ENCODE data around the gene MBNL2. TPM values are rescaled to one million over a fixed set of nuclear protein-coding genes. Genes with fewer than 3 reads are reported as not detected.

MBNL2 gene
- total and polyA plus RNA-seq, 4 experiments from 2014 or later = 20.1 to 36.2 (median 28.3) TPM

GRCh38 chr13:97220151-97220900 is 1.8 kb upstream of the MBNL2 start:
- CTCF ChIA-PET (ENCODE audit: partially characterized antibody) = interaction anchor here (1.3 kb wide), 1 partner anchor 8 kb away, joined by 3 read pairs; no protein-coding TSS in a partner anchor
- H3K36me3 Mint-ChIP-seq = peaks cover 0 to 18% of the 10 kb centered on the region in 2 donors

GRCh38 chr13:97221046-97221445 is 1.1 kb upstream of the MBNL2 start:
- Mint-ChIP-seq H3K9me3 (no peaks in the 10 kb centered on the region), H3K27ac (peak overlapping the region in 3 of 7 donors; percentile 93 to 98 (median 96)), H3K27me3 (no peaks in the 10 kb centered on the region), H3K4me3 (no peak overlapping the region), H3K36me3 (peaks cover 0 to 18% of the 10 kb centered on the region in 2 donors), H3K4me1 (peaks cover 22 to 48% (median 28%) of the 10 kb centered on the region in 4 donors)
- DNase-seq = no peak
- CTCF ChIA-PET (ENCODE audit: partially characterized antibody) = no interaction called here
- intact Hi-C loops (cut with micrococcal nuclease) = loop anchor here (5.0 kb wide), 1 partner anchor 756 kb away; no protein-coding TSS in a partner anchor
- H3K27me3 ChIP-seq (ENCODE audit: insufficient read depth, low read length) = no peaks in the 10 kb centered on the region
- POLR2A ChIA-PET (ENCODE audit: partially characterized antibody) = interaction anchor here (6.5 to 7.0 kb wide), 2 partner anchors 11 to 213 kb away, joined by 61 to 85 read pairs; partner anchors contain the start of gene RAP2A
- H3K27ac ChIP-seq (ENCODE audit: low read depth, low read length) = no peak overlapping the region
- H3K4me1 ChIP-seq (ENCODE audit: insufficient read depth, low read length) = peaks cover 32% of the 10 kb centered on the region
- H3K36me3 ChIP-seq (ENCODE audit: insufficient read depth, low read length) = no peaks in the 10 kb centered on the region
- no peak overlapping the region for H3K4me3 ChIP-seq (ENCODE audit: low read length in 2 of 2)
- no peaks in the 10 kb centered on the region for H3K9me3 ChIP-seq (ENCODE audit: control insufficient read depth in 1 of 2, low read length in 2 of 2)

More at GRCh38 chr13:97220151-97220900, 1.8 kb upstream of the MBNL2 start:
- Mint-ChIP-seq H3K27me3 (no peaks in the 10 kb centered on the region), H3K27ac (peak overlapping the region in 4 of 7 donors; percentile 4 to 62 (median 14)), H3K4me1 (peaks cover 23 to 48% (median 27%) of the 10 kb centered on the region in 4 donors), H3K9me3 (no peaks in the 10 kb centered on the region), H3K4me3 (peak overlapping the region in 1 of 8 donors; percentile 1)
- Histone ChIP-seq H3K4me3 (ENCODE audit: low read length in 2 of 2) (no peak overlapping the region), H3K27ac (ENCODE audit: low read depth, low read length) (no peak overlapping the region), H3K9me3 (ENCODE audit: control insufficient read depth in 1 of 2, low read length in 2 of 2) (no peaks in the 10 kb centered on the region), H3K27me3 (ENCODE audit: insufficient read depth, low read length) (no peaks in the 10 kb centered on the region), H3K4me1 (ENCODE audit: insufficient read depth, low read length) (peaks cover 32% of the 10 kb centered on the region), H3K36me3 (ENCODE audit: insufficient read depth, low read length) (no peaks in the 10 kb centered on the region)
- DNase-seq = no peak
- POLR2A ChIA-PET (ENCODE audit: partially characterized antibody) = interaction anchor here (2.0 kb wide), 1 partner anchor 213 kb away, joined by 9 read pairs; the partner anchor contains the start of gene RAP2A
- intact Hi-C loops (cut with micrococcal nuclease) = loop anchor here (5.0 kb wide), 1 partner anchor 757 kb away; no protein-coding TSS in a partner anchor

GRCh38 chr13:97221466-97221865 is 667 bp upstream of the MBNL2 start:
- CTCF ChIA-PET (ENCODE audit: partially characterized antibody) = interaction anchor here (3.1 to 7.8 kb wide), 3 partner anchors 9 to 111 kb away, joined by 11 to 72 read pairs (median 13); no protein-coding TSS in a partner anchor
- Mint-ChIP-seq H3K4me3 (peak overlapping the region in 1 of 8 donors; percentile 96), H3K4me1 (peaks cover 22 to 48% (median 30%) of the 10 kb centered on the region in 4 donors), H3K9me3 (no peaks in the 10 kb centered on the region), H3K27ac (peak overlapping the region in 6 of 7 donors; percentile 45 to 98 (median 96)), H3K27me3 (no peaks in the 10 kb centered on the region), H3K36me3 (peaks cover 0 to 18% of the 10 kb centered on the region in 2 donors)
- Histone ChIP-seq H3K27ac (ENCODE audit: low read depth, low read length) (peak overlapping the region; percentile 90), H3K4me1 (ENCODE audit: insufficient read depth, low read length) (peaks cover 35% of the 10 kb centered on the region), H3K36me3 (ENCODE audit: insufficient read depth, low read length) (no peaks in the 10 kb centered on the region), H3K9me3 (ENCODE audit: control insufficient read depth in 1 of 2, low read length in 2 of 2) (no peaks in the 10 kb centered on the region), H3K4me3 (ENCODE audit: low read length in 2 of 2) (peak overlapping the region in 1 of 2 donors; percentile 76), H3K27me3 (ENCODE audit: insufficient read depth, low read length) (no peaks in the 10 kb centered on the region)
- no peak for DNase-seq
- POLR2A ChIA-PET (ENCODE audit: partially characterized antibody) = interaction anchor here (1.3 to 7.0 kb wide), 4 partner anchors 7 to 213 kb away, joined by 4 to 85 read pairs (median 32); partner anchors contain the start of gene RAP2A
- intact Hi-C loops (cut with micrococcal nuclease) = loop anchor here (5.0 kb wide), 1 partner anchor 756 kb away; no protein-coding TSS in a partner anchor

- no peaks in the 10 kb centered on the region for H3K9me3 ChIP-seq (ENCODE audit: control insufficient read depth in 1 of 2, low read length in 2 of 2)
- no peaks in the 10 kb centered on the region for H3K36me3 ChIP-seq (ENCODE audit: insufficient read depth, low read length)
- intact Hi-C loops (cut with micrococcal nuclease) = loop anchor here (2.0 to 5.0 kb wide), 2 partner anchors 16 to 754 kb away; no protein-coding TSS in a partner anchor
- H3K27ac Mint-ChIP-seq = peak overlapping the region; percentile 96 to 99 (median 98)
- ChIA-PET POLR2A (ENCODE audit: partially characterized antibody) (interaction anchor here (0.7 to 7.0 kb wide), 10 partner anchors 8 to 211 kb away, joined by 3 to 85 read pairs (median 4); partner anchors contain the start of gene RAP2A), CTCF (ENCODE audit: partially characterized antibody) (interaction anchor here (1.3 to 7.8 kb wide), 9 partner anchors 8 to 210 kb away, joined by 3 to 72 read pairs (median 7); partner anchors contain the start of gene RAP2A)
- peak overlapping the region; percentile 49 to 76 for H3K4me3 ChIP-seq (ENCODE audit: low read length in 2 of 2)
- no peaks in the 10 kb centered on the region for H3K27me3 ChIP-seq (ENCODE audit: insufficient read depth, low read length)
- H3K4me1 Mint-ChIP-seq = peaks cover 30 to 62% (median 42%) of the 10 kb centered on the region in 4 donors
- H3K4me1 ChIP-seq (ENCODE audit: insufficient read depth, low read length) = peaks cover 52% of the 10 kb centered on the region
- H3K4me3 Mint-ChIP-seq = peak overlapping the region; percentile 91 to 96 (median 94)
- no peaks in the 10 kb centered on the region for H3K27me3 Mint-ChIP-seq
- H3K9me3 Mint-ChIP-seq = no peaks in the 10 kb centered on the region
- H3K36me3 Mint-ChIP-seq = peaks cover 0 to 18% of the 10 kb centered on the region in 2 donors
- H3K27ac ChIP-seq (ENCODE audit: low read depth, low read length) = peak overlapping the region; percentile 90
- peak in 2 of 5 donors; percentile 15 to 17 for DNase-seq
Observed at GRCh38 chr13:97223037-97223710, 1.0 kb downstream of the MBNL2 start.

GRCh38 chr13:97223711-97224541 is 1.8 kb downstream of the MBNL2 start:
- Histone ChIP-seq H3K4me3 (ENCODE audit: low read length in 2 of 2) (peak overlapping the region; percentile 49 to 76), H3K9me3 (ENCODE audit: control insufficient read depth in 1 of 2, low read length in 2 of 2) (no peaks in the 10 kb centered on the region), H3K4me1 (ENCODE audit: insufficient read depth, low read length) (peaks cover 52% of the 10 kb centered on the region), H3K36me3 (ENCODE audit: insufficient read depth, low read length) (no peaks in the 10 kb centered on the region), H3K27ac (ENCODE audit: low read depth, low read length) (peak overlapping the region; percentile 90), H3K27me3 (ENCODE audit: insufficient read depth, low read length) (no peaks in the 10 kb centered on the region)
- H3K9me3 Mint-ChIP-seq = no peaks in the 10 kb centered on the region
- peaks cover 32 to 62% (median 44%) of the 10 kb centered on the region in 4 donors for H3K4me1 Mint-ChIP-seq
- peak overlapping the region; percentile 96 to 99 (median 98) for H3K27ac Mint-ChIP-seq
- ChIA-PET POLR2A (ENCODE audit: partially characterized antibody) (interaction anchor here (0.6 to 7.0 kb wide), 9 partner anchors 9 to 1257 kb away, joined by 3 to 85 read pairs (median 5); partner anchors contain the start of gene RAP2A), CTCF (ENCODE audit: partially characterized antibody) (interaction anchor here (0.7 to 7.8 kb wide), 9 partner anchors 8 to 210 kb away, joined by 3 to 72 read pairs (median 7); partner anchors contain the start of gene RAP2A)
- intact Hi-C loops (cut with micrococcal nuclease) = loop anchor here (2.0 to 5.0 kb wide), 4 partner anchors 13 to 753 kb away; no protein-coding TSS in a partner anchor
- peak overlapping the region; percentile 91 to 96 (median 94) for H3K4me3 Mint-ChIP-seq
- peaks cover 0 to 18% of the 10 kb centered on the region in 2 donors for H3K36me3 Mint-ChIP-seq
- DNase-seq = peak in 4 of 5 donors; percentile 27 to 52 (median 38)
- H3K27me3 Mint-ChIP-seq = no peaks in the 10 kb centered on the region

Measured in CD4-positive, alpha-beta memory T cell (primary cell).